ENCODE data around the gene LYRM4.

DNA sequence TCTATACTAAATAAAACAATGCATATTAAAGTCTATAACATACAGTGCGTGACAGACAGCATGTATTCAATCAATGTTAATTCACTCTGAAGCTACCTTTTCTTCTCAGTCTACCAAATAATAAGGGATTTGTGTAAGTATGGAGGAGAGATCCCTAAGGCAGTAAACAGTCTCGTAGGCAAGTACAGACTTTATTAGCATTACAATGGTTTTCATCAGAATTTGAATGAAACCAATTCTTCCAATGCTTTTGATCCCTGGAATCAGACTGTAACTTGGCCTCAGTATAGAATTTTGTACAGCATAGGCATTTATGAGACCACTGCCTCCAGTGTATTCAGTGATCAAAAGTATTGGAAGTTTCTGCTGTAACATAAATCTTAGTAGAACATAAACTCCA lies 19.5 kb downstream of the LYRM4 start:
- TF ChIP-seq, protein P1, sequence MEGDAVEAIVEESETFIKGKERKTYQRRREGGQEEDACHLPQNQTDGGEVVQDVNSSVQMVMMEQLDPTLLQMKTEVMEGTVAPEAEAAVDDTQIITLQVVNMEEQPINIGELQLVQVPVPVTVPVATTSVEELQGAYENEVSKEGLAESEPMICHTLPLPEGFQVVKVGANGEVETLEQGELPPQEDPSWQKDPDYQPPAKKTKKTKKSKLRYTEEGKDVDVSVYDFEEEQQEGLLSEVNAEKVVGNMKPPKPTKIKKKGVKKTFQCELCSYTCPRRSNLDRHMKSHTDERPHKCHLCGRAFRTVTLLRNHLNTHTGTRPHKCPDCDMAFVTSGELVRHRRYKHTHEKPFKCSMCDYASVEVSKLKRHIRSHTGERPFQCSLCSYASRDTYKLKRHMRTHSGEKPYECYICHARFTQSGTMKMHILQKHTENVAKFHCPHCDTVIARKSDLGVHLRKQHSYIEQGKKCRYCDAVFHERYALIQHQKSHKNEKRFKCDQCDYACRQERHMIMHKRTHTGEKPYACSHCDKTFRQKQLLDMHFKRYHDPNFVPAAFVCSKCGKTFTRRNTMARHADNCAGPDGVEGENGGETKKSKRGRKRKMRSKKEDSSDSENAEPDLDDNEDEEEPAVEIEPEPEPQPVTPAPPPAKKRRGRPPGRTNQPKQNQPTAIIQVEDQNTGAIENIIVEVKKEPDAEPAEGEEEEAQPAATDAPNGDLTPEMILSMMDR (IDR thresholded peaks at IDR 0.05 in 4 of 5, conservative IDR thresholded peaks at IDR 0.05 in 1 of 5), result no peak
- no peak for TF ChIP-seq POLR2A (IDR thresholded peaks at IDR 0.05)

All from gastrocnemius medialis (tissue), 4 donors.